H9 (cell line): ENCODE results near the gene MRAP2. TPM values are rescaled to one million over a fixed set of nuclear protein-coding genes. Genes with fewer than 3 reads are reported as not detected.
"Not testable (repeated sequence)": the region's sequence is repeated elsewhere in the genome, so short reads cannot be mapped to it uniquely, and the experiment has no call there.

Source experiments
- DNase-seq: peaks from one replicate; pipeline ENCODE4 v3.0.0-alpha.2; 2017
- H2AFZ ChIP-seq: one replicate; pipeline ENCODE4 v1.6.1; 2013; ENCODE audit warnings: mild to moderate bottlenecking, low read length, control low read depth, moderate library complexity
- H2AK5ac ChIP-seq: 2 replicates; pipeline ENCODE4 v1.6.1; 2013; ENCODE audit warnings: low read length, control low read depth, mixed read lengths; ENCODE audit not compliant: insufficient read length
- H2BK120ac ChIP-seq: one replicate; pipeline ENCODE4 v1.6.1; 2013; ENCODE audit warnings: low read depth, mild to moderate bottlenecking, low read length, control low read depth, inconsistent platforms; ENCODE audit not compliant: poor library complexity, severe bottlenecking
- H2BK12ac ChIP-seq: 2 replicates; pipeline ENCODE4 v1.6.1; 2013; ENCODE audit warnings: low read length, control low read depth, mixed read lengths, low read depth; ENCODE audit not compliant: insufficient read length
- H2BK15ac ChIP-seq: 2 replicates; pipeline ENCODE4 v1.6.1; 2013; ENCODE audit warnings: low read depth, low read length, control low read depth
- H2BK20ac ChIP-seq: one replicate; pipeline ENCODE4 v1.6.1; 2013; ENCODE audit warnings: low read depth, mild to moderate bottlenecking, low read length, control low read depth, inconsistent platforms; ENCODE audit not compliant: poor library complexity, severe bottlenecking
- H2BK5ac ChIP-seq: 2 replicates; pipeline ENCODE4 v1.6.1; 2013; ENCODE audit warnings: low read length, control low read depth, mixed read lengths; ENCODE audit not compliant: insufficient read length
- H3K14ac ChIP-seq: 2 replicates; pipeline ENCODE4 v1.6.1; 2013; ENCODE audit warnings: low read length, control low read depth; ENCODE audit not compliant: insufficient read depth
- H3K18ac ChIP-seq: 2 replicates; pipeline ENCODE4 v1.6.1; 2013; ENCODE audit warnings: low read depth, mild to moderate bottlenecking, mixed read lengths, low read length, control low read depth; ENCODE audit not compliant: insufficient read length
- H3K23ac ChIP-seq: 2 replicates; pipeline ENCODE4 v1.6.1; 2013; ENCODE audit warnings: low read length, control low read depth, mixed read lengths, low read depth; ENCODE audit not compliant: insufficient read length
- H3K23me2 ChIP-seq: 2 replicates; pipeline ENCODE4 v1.6.1; 2013; ENCODE audit warnings: low read depth, mild to moderate bottlenecking, mixed read lengths, low read length, control low read depth; ENCODE audit not compliant: insufficient read length, poor library complexity, severe bottlenecking
- H3K27ac ChIP-seq: 2 replicates; pipeline ENCODE4 v1.5.1; 2013; ENCODE audit warnings: low read length, control low read depth, mixed read lengths, low read depth; ENCODE audit not compliant: insufficient read length
- H3K27me3 ChIP-seq: 2 replicates; pipeline ENCODE4 v1.6.1; 2013; ENCODE audit warnings: low read length, control low read depth, inconsistent platforms; ENCODE audit not compliant: insufficient read depth
- H3K4ac ChIP-seq: 2 replicates; pipeline ENCODE4 v1.6.1; 2013; ENCODE audit warnings: low read depth, mild to moderate bottlenecking, control low read depth, inconsistent platforms, low read length, moderate library complexity
- H3K4me1 ChIP-seq: 2 replicates; pipeline ENCODE4 v1.6.1; 2013; ENCODE audit warnings: low read length, control low read depth, inconsistent platforms; ENCODE audit not compliant: insufficient read depth
- H3K4me2 ChIP-seq: 2 replicates; pipeline ENCODE4 v1.6.1; 2013; ENCODE audit warnings: low read length, control low read depth, mixed read lengths; ENCODE audit not compliant: insufficient read length, insufficient read depth
- H3K56ac ChIP-seq: 2 replicates; pipeline ENCODE4 v1.6.1; 2013; ENCODE audit warnings: low read depth, mild to moderate bottlenecking, mixed read lengths, low read length, control low read depth; ENCODE audit not compliant: insufficient read length
- H3K79me1 ChIP-seq: 2 replicates; pipeline ENCODE4 v1.6.1; 2013; ENCODE audit warnings: low read depth, mild to moderate bottlenecking, moderate library complexity, low read length, control low read depth, inconsistent platforms; ENCODE audit not compliant: insufficient read depth, poor library complexity, severe bottlenecking
- H3K79me2 ChIP-seq: 2 replicates; pipeline ENCODE4 v1.6.1; 2013; ENCODE audit warnings: low read length, control low read depth, inconsistent platforms; ENCODE audit not compliant: insufficient read depth
- H3K9ac ChIP-seq: 2 replicates; pipeline ENCODE4 v1.6.1; 2013; ENCODE audit warnings: low read length, control low read depth, mixed read lengths; ENCODE audit not compliant: insufficient read length; ENCODE audit errors: extremely low read depth
- H3K9me3 ChIP-seq: one replicate; pipeline ENCODE4 v1.6.1; 2013; ENCODE audit warnings: low read depth, low read length, inconsistent platforms; ENCODE audit not compliant: control insufficient read depth
- H3T11ph ChIP-seq: one replicate; pipeline ENCODE4 v1.6.1; 2013; ENCODE audit warnings: mild to moderate bottlenecking, low read length, control low read depth, inconsistent platforms
- H4K20me1 ChIP-seq: one replicate; pipeline ENCODE4 v1.6.1; 2013; ENCODE audit not compliant: control insufficient read depth, insufficient read length, insufficient read depth
- H4K5ac ChIP-seq: 2 replicates; pipeline ENCODE4 v1.6.1; 2013; ENCODE audit warnings: low read depth, mild to moderate bottlenecking, mixed read lengths, low read length, control low read depth; ENCODE audit not compliant: insufficient read length
- H4K8ac ChIP-seq: replicated peaks from 2 replicates; pipeline ENCODE4 v1.6.1; 2013; ENCODE audit warnings: low read length, control low read depth, mixed read lengths, low read depth; ENCODE audit not compliant: insufficient read length
- H4K91ac ChIP-seq: 2 replicates; pipeline ENCODE4 v1.6.1; 2013; ENCODE audit warnings: low read depth, mild to moderate bottlenecking, moderate library complexity, mixed read lengths, low read length, control low read depth; ENCODE audit not compliant: insufficient read length
- H3K27ac Mint-ChIP-seq, 3 experiments: 2 replicates in 2 of 3; 3 replicates in 1 of 3; pipeline ENCODE4 v1.8.0; 2020 to 2021; ENCODE audit warnings: mixed read lengths in 3 of 3, mild to moderate bottlenecking in 1 of 3, moderate library complexity in 1 of 3
- H3K27me3 Mint-ChIP-seq: 2 replicates; pipeline ENCODE4 v1.8.0; 2021; ENCODE audit warnings: low read depth, mild to moderate bottlenecking, moderate library complexity, mixed read lengths
- H3K36me3 Mint-ChIP-seq, 3 experiments: 2 replicates in 2 of 3; 3 replicates in 1 of 3; pipeline ENCODE4 v1.8.0; 2020 to 2021; ENCODE audit warnings: low read depth in 3 of 3, mixed read lengths in 3 of 3; ENCODE audit not compliant: insufficient read depth in 1 of 3
- H3K4me1 Mint-ChIP-seq, 2 experiments: 2 replicates each; pipeline ENCODE4 v1.8.0; 2020; ENCODE audit warnings: mixed read lengths in 2 of 2
- H3K4me3 Mint-ChIP-seq, 2 experiments: 2 replicates in 1 of 2; 3 replicates in 1 of 2; pipeline ENCODE4 v1.8.0; 2020 to 2021; ENCODE audit warnings: mild to moderate bottlenecking in 2 of 2, mixed read lengths in 2 of 2, moderate library complexity in 1 of 2
- H3K9me3 Mint-ChIP-seq, 2 experiments: 2 replicates in 1 of 2; 3 replicates in 1 of 2; pipeline ENCODE4 v1.8.0; 2020; ENCODE audit warnings: mild to moderate bottlenecking in 2 of 2, mixed read lengths in 2 of 2, moderate library complexity in 1 of 2
- CTCF ChIP-seq: fragments of 200-600 bp; sonication (generic); conservative IDR thresholded peaks from 3 replicates; pipeline ENCODE4 v1.8.0; 2021; ENCODE audit warnings: antibody characterized with exemption, mild to moderate bottlenecking
- WGBS: extraction: QIAGEN DNeasy Blood & Tissue Kit; methylation state at CpG from one replicate; pipeline ENCODE4 v1.1.7; 2013; ENCODE audit warnings: missing lambda C conversion rate, low lambda C conversion rate, mixed read lengths; ENCODE audit not compliant: insufficient read length; ENCODE audit errors: extremely low coverage; 5-methylcytosine and 5-hydroxymethylcytosine counted together
- total RNA-seq: library from RNA; stranded (reverse); gene quantifications from 2 replicates; pipeline ENCODE4 v1.2.1, GENCODE V29; 2021

MRAP2 gene
- total RNA-seq, 1 experiment from 2014 or later = 8.0 TPM

- no peak for TF ChIP-seq CTCF
Observed at GRCh38 chr6:84107495-84107894, 73.9 kb downstream of the MRAP2 start.

GRCh38 chr6:84111351-84111750 lies 77.8 kb downstream of the MRAP2 start:
- H2AFZ ChIP-seq, H3K27ac ChIP-seq, H3K36me3 Mint-ChIP-seq, H3K4me2 ChIP-seq, H3K18ac ChIP-seq, H3K4me1 ChIP-seq, DNase-seq, H3K9me3 ChIP-seq, H3K56ac ChIP-seq, H2BK120ac ChIP-seq, H2AK5ac ChIP-seq, H4K91ac ChIP-seq, H3K4me3 Mint-ChIP-seq, H3K23me2 ChIP-seq, H4K20me1 ChIP-seq, H2BK5ac ChIP-seq, H3T11ph ChIP-seq, H2BK15ac ChIP-seq, H3K27me3 Mint-ChIP-seq, H3K79me2 ChIP-seq, H4K5ac ChIP-seq, H3K27ac Mint-ChIP-seq, H4K8ac ChIP-seq, H3K23ac ChIP-seq, H3K27me3 ChIP-seq, H3K4ac ChIP-seq, H2BK20ac ChIP-seq, H3K9ac ChIP-seq, H3K9me3 Mint-ChIP-seq, H3K79me1 ChIP-seq, H2BK12ac ChIP-seq, H3K4me1 Mint-ChIP-seq, H3K14ac ChIP-seq: not testable (repeated sequence)
- WGBS = no CpG with 5 or more reads among the region's 1 CpG

More at GRCh38 chr6:84107495-84107894, 73.9 kb downstream of the MRAP2 start:
- Mint-ChIP-seq H3K27me3 (no peaks in the 10 kb centered on the region; the same call in 1 of the 2 replicates), H3K36me3 (peaks cover 5 to 9% (median 6%) of the 10 kb centered on the region in 3 experiments; a peak in 5 of 7 replicates), H3K9me3 (peaks cover 9 to 10% of the 10 kb centered on the region in 2 experiments; a peak in 4 of 5 replicates), H3K27ac (no peak overlapping the region), H3K4me3 (no peak overlapping the region), H3K4me1 (no peaks in the 10 kb centered on the region)
- no peaks in the 10 kb centered on the region for H3K79me2 ChIP-seq
- H2BK12ac ChIP-seq = no peak overlapping the region
- no peak overlapping the region for H2BK5ac ChIP-seq
- H3K23ac ChIP-seq = no peak overlapping the region
- no peak overlapping the region for H4K91ac ChIP-seq
- H3T11ph ChIP-seq = no peak overlapping the region
- no peak overlapping the region for H2BK120ac ChIP-seq
- H2BK20ac ChIP-seq = no peak overlapping the region
- no peaks in the 10 kb centered on the region for H3K23me2 ChIP-seq
- H3K4me2 ChIP-seq = no peak overlapping the region
- no peaks in the 10 kb centered on the region for H3K4me1 ChIP-seq
- no peak for DNase-seq
- no peak overlapping the region for H2AK5ac ChIP-seq
- no peaks in the 10 kb centered on the region for H3K9me3 ChIP-seq
- H3K9ac ChIP-seq = no peak overlapping the region
- no peak overlapping the region for H4K8ac ChIP-seq
- H3K79me1 ChIP-seq = no peaks in the 10 kb centered on the region
- no peak overlapping the region for H4K5ac ChIP-seq
- no peak overlapping the region for H3K4ac ChIP-seq
- no peak overlapping the region for H3K27ac ChIP-seq
- H2AFZ ChIP-seq = no peak overlapping the region
- H3K27me3 ChIP-seq = no peaks in the 10 kb centered on the region
- no peak overlapping the region for H3K56ac ChIP-seq
- no peak overlapping the region for H3K14ac ChIP-seq
- no peaks in the 10 kb centered on the region for H4K20me1 ChIP-seq
- no peak overlapping the region for H3K18ac ChIP-seq
- no peak overlapping the region for H2BK15ac ChIP-seq
